ENCODE measurements around the gene THRB. TPM values are rescaled to one million over a fixed set of nuclear protein-coding genes. Genes with fewer than 3 reads are reported as not detected.

The THRB gene
- polyA plus RNA-seq, 4 donors = 4.1 to 26.5 (median 24.4) TPM

- DNase-seq (ENCODE audit: low read depth in 4 of 4, low spot score in 3 of 4) = no peak
These were observed 332.8 kb downstream of the THRB start for GRCh38 chr3:24161841-24162240.

GRCh38 chr3:24160424-24161095 is 334.1 kb downstream of the THRB start:
- peak in 1 of 4 donors; percentile 15 for DNase-seq (ENCODE audit: low read depth in 4 of 4, low spot score in 3 of 4)

GRCh38 chr3:24158761-24159454 is 335.7 kb downstream of the THRB start:
- no peak for DNase-seq (ENCODE audit: low read depth in 4 of 4, low spot score in 3 of 4)

- DNase-seq (ENCODE audit: low read depth in 4 of 4, low spot score in 3 of 4) = no peak
These were observed 337.5 kb downstream of the THRB start for GRCh38 chr3:24157106-24157505.

GRCh38 chr3:24156466-24156865 is 338.2 kb downstream of the THRB start:
- DNase-seq (ENCODE audit: low read depth in 4 of 4, low spot score in 3 of 4) = no peak

GRCh38 chr3:24155276-24155675 is 339.4 kb downstream of the THRB start:
- DNase-seq (ENCODE audit: low read depth in 4 of 4, low spot score in 3 of 4) = no peak

- DNase-seq (ENCODE audit: low read depth in 4 of 4, low spot score in 3 of 4) = no peak
These were observed 339.9 kb downstream of the THRB start for GRCh38 chr3:24154781-24155180.

GRCh38 chr3:24154013-24154695 is 340.5 kb downstream of the THRB start:
- no peak for DNase-seq (ENCODE audit: low read depth in 4 of 4, low spot score in 3 of 4)

- no peak for DNase-seq (ENCODE audit: low read depth in 4 of 4, low spot score in 3 of 4)
These were observed 343.1 kb downstream of the THRB start for GRCh38 chr3:24151594-24151993.

GRCh38 chr3:24149032-24149431 is 345.6 kb downstream of the THRB start:
- no peak for DNase-seq (ENCODE audit: low read depth in 4 of 4, low spot score in 3 of 4)

GRCh38 chr3:24145981-24146822 is 348.4 kb downstream of the THRB start:
- no peak for DNase-seq (ENCODE audit: low read depth in 4 of 4, low spot score in 3 of 4)

- no peak for DNase-seq (ENCODE audit: low read depth in 4 of 4, low spot score in 3 of 4)
These were observed 349.2 kb downstream of the THRB start for GRCh38 chr3:24145481-24145880.

GRCh38 chr3:24142127-24142526 is 352.5 kb downstream of the THRB start:
- no peak for DNase-seq (ENCODE audit: low read depth in 4 of 4, low spot score in 3 of 4)

GRCh38 chr3:24141548-24141947 is 353.1 kb downstream of the THRB start:
- DNase-seq (ENCODE audit: low read depth in 4 of 4, low spot score in 3 of 4) = no peak

GRCh38 chr3:24139463-24140412 is 354.9 kb downstream of the THRB start:
- DNase-seq (ENCODE audit: low read depth in 4 of 4, low spot score in 3 of 4) = no peak

- no peak for DNase-seq (ENCODE audit: low read depth in 4 of 4, low spot score in 3 of 4)
These were observed 355.8 kb downstream of the THRB start for GRCh38 chr3:24138876-24139256.

GRCh38 chr3:24137958-24138875 is 356.4 kb downstream of the THRB start:
- no peak for DNase-seq (ENCODE audit: low read depth in 4 of 4, low spot score in 3 of 4)

GRCh38 chr3:24137334-24137733 is 357.3 kb downstream of the THRB start:
- DNase-seq (ENCODE audit: low read depth in 4 of 4, low spot score in 3 of 4) = no peak
